ENCODE data around the gene PTGES2. TPM values are rescaled to one million over a fixed set of nuclear protein-coding genes. Genes with fewer than 3 reads are reported as not detected.
A peak's percentile ranks its signal among the peaks of the same experiment; 100 is the strongest.

Gene PTGES2
- total and polyA plus RNA-seq, 2 of the 13 experiments (the other 11 are each of a cell fraction or from before 2014, with no cell fraction given): 63.7 to 79.8 TPM

DNA sequence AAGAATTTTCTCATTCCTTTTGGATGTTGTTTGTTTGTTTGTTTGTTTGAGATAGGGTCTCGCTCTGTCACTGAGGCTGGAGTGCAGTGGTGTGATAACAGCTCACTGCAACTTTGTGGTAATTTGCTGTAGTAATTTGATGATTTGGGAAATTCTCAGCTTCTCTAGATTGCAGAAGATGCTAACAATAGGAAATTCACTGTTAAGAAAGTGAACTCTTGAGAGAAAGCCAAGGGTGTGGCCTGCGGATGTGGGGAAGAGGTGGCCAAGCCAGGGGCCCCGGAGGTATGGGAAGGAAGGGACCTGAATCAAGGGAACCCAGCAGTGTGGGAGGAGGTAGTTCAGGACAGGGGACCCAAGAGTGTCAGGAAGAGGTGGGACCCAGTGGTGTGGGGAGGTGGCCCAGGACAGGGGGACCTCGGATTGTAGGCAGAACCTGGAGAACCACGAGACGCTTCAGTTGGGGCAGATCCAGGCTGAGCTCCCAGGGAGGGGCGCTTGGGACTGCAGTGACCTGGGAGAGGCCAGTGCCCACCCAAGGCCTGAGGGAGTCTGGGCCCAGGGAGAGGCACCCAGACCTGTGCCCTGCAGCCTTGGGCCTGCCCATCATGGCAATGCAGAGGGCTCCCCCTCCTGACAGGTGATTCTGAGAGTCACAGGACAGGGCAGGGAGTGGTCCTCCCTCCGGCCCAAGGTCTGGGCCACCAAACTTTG lies 16.2 kb upstream of the PTGES2 start (continued):
- TF ChIP-seq, protein P1, sequence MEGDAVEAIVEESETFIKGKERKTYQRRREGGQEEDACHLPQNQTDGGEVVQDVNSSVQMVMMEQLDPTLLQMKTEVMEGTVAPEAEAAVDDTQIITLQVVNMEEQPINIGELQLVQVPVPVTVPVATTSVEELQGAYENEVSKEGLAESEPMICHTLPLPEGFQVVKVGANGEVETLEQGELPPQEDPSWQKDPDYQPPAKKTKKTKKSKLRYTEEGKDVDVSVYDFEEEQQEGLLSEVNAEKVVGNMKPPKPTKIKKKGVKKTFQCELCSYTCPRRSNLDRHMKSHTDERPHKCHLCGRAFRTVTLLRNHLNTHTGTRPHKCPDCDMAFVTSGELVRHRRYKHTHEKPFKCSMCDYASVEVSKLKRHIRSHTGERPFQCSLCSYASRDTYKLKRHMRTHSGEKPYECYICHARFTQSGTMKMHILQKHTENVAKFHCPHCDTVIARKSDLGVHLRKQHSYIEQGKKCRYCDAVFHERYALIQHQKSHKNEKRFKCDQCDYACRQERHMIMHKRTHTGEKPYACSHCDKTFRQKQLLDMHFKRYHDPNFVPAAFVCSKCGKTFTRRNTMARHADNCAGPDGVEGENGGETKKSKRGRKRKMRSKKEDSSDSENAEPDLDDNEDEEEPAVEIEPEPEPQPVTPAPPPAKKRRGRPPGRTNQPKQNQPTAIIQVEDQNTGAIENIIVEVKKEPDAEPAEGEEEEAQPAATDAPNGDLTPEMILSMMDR (CRISPR knock-in tag; IDR thresholded peaks at IDR 0.05): peak; percentile 70
- TF ChIP-seq HNF4A (CRISPR knock-in tag; IDR thresholded peaks at IDR 0.05) (0 out of 2 replicates have a peak, but pooled peaks have one; percentile 19), PITX1 (CRISPR knock-in tag; IDR thresholded peaks at IDR 0.05) (no peak), SRSF1 (optimal IDR thresholded peaks at IDR 0.05; ENCODE audit: low read depth, low read length) (no peak)
- TF ChIP-seq, protein P2, sequence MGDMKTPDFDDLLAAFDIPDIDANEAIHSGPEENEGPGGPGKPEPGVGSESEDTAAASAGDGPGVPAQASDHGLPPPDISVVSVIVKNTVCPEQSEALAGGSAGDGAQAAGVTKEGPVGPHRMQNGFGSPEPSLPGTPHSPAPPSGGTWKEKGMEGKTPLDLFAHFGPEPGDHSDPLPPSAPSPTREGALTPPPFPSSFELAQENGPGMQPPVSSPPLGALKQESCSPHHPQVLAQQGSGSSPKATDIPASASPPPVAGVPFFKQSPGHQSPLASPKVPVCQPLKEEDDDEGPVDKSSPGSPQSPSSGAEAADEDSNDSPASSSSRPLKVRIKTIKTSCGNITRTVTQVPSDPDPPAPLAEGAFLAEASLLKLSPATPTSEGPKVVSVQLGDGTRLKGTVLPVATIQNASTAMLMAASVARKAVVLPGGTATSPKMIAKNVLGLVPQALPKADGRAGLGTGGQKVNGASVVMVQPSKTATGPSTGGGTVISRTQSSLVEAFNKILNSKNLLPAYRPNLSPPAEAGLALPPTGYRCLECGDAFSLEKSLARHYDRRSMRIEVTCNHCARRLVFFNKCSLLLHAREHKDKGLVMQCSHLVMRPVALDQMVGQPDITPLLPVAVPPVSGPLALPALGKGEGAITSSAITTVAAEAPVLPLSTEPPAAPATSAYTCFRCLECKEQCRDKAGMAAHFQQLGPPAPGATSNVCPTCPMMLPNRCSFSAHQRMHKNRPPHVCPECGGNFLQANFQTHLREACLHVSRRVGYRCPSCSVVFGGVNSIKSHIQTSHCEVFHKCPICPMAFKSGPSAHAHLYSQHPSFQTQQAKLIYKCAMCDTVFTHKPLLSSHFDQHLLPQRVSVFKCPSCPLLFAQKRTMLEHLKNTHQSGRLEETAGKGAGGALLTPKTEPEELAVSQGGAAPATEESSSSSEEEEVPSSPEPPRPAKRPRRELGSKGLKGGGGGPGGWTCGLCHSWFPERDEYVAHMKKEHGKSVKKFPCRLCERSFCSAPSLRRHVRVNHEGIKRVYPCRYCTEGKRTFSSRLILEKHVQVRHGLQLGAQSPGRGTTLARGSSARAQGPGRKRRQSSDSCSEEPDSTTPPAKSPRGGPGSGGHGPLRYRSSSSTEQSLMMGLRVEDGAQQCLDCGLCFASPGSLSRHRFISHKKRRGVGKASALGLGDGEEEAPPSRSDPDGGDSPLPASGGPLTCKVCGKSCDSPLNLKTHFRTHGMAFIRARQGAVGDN (CRISPR knock-in tag; IDR thresholded peaks at IDR 0.05): peak; percentile 24

DNA sequence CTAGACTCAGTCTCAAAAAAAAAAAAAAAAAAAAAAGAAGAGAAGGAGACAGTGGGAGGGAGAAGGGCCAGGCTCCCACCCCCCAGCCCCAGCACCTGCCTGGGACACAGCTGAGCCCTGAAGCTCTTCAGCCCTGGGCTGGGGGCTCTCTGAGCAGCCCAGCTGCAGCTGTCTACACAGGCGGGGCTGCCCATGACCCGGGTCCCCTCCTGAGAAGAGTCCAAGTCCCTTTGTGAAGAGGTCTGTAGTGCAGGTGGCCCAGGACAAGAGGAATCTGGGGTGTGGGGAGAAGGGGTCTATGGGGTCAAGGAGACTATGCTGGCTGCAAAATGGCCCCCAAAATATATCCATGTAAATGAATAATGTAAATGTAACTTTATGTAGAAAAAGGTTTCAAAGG lies 15.1 kb upstream of the PTGES2 start:
- Histone ChIP-seq H3K4me1 (ENCODE audit: insufficient read depth, low read length) (peaks cover 49% of the 10 kb centered on the region), H3K4me2 (ENCODE audit: low read depth, low read length) (no peak overlapping the region), H3K9me3 (ENCODE audit: low read length) (no peaks in the 10 kb centered on the region), H3K9ac (ENCODE audit: insufficient read depth, low read depth, low read length) (no peak overlapping the region), H3K79me2 (ENCODE audit: insufficient read depth, low read length) (no peaks in the 10 kb centered on the region), H4K20me1 (ENCODE audit: insufficient read depth, low read length) (no peaks in the 10 kb centered on the region), H3K27me3 (ENCODE audit: control insufficient read depth in 1 of 2, insufficient read depth in 2 of 2, low read length in 2 of 2) (peaks cover 0 to 25% of the 10 kb centered on the region in 2 experiments; a peak in 2 of 5 replicates), H2AFZ (ENCODE audit: low read length) (no peak overlapping the region), H3K27ac (ENCODE audit: extremely low read length, insufficient read depth, low read length) (no peak overlapping the region), H3K36me3 (replicated peaks in 1 of 2; ENCODE audit: control insufficient read depth in 1 of 2, insufficient read depth in 2 of 2, low read length in 2 of 2) (no peaks in the 10 kb centered on the region), H3K4me3 (replicated peaks in 1 of 3; ENCODE audit: insufficient read depth in 1 of 3, low read depth in 2 of 3, low read length in 3 of 3) (no peak overlapping the region)
- in situ Hi-C loops (cut with HindIII; ENCODE audit: extremely low pct_ligation_motif_present, low pct_unique_long_range_greater_than_20kb) (no loop called here), intact Hi-C loops (cut with micrococcal nuclease; ENCODE audit: unreplicated experiment) (no loop called here)
- no TSS peak for BruUV-seq (replicated peaks)
- ChIA-PET POLR2A (interaction anchor here (1.1 to 2.2 kb wide), 2 partner anchors 10 to 17 kb away, joined by 3 to 7 read pairs; partner anchors contain the start of gene BBLN), CTCF (ENCODE audit: low intra/inter-chr PET ratio, low total read pairs) (no interaction called here)
- 50% methylated on average over 1 of the region's 2 CpGs for WGBS (ENCODE audit: low lambda C conversion rate)
- ATAC-seq (no peak), DNase-seq (ENCODE audit: low spot score) (no peak), FAIRE-seq (no peak)
- TF ChIP-seq, protein P3, sequence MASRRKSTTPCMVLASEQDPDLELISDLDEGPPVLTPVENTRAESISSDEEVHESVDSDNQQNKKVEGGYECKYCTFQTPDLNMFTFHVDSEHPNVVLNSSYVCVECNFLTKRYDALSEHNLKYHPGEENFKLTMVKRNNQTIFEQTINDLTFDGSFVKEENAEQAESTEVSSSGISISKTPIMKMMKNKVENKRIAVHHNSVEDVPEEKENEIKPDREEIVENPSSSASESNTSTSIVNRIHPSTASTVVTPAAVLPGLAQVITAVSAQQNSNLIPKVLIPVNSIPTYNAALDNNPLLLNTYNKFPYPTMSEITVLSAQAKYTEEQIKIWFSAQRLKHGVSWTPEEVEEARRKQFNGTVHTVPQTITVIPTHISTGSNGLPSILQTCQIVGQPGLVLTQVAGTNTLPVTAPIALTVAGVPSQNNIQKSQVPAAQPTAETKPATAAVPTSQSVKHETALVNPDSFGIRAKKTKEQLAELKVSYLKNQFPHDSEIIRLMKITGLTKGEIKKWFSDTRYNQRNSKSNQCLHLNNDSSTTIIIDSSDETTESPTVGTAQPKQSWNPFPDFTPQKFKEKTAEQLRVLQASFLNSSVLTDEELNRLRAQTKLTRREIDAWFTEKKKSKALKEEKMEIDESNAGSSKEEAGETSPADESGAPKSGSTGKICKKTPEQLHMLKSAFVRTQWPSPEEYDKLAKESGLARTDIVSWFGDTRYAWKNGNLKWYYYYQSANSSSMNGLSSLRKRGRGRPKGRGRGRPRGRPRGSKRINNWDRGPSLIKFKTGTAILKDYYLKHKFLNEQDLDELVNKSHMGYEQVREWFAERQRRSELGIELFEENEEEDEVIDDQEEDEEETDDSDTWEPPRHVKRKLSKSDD (CRISPR knock-in tag; IDR thresholded peaks at IDR 0.05; ENCODE audit: low read depth): no peak
- TF ChIP-seq, protein P4, sequence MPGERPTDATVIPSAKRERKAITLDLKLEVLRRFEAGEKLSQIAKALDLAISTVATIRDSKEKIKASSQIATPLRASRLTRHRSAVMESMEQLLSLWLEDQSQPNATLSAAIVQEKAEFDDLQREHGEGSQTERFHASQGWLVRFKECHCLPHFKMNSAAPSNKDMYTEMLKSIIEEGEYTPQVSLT (CRISPR knock-in tag; IDR thresholded peaks at IDR 0.05; ENCODE audit: borderline replicate concordance, low read depth): no peak
- no peak for TF ChIP-seq HOXA5 (CRISPR knock-in tag; IDR thresholded peaks at IDR 0.05)
- TF ChIP-seq FOXJ3 (CRISPR knock-in tag; IDR thresholded peaks at IDR 0.05; ENCODE audit: borderline replicate concordance): no peak
- TF ChIP-seq TBP (CRISPR knock-in tag; IDR thresholded peaks at IDR 0.05): no peak
